ENCODE measurements around the gene SAMSN1. TPM values are rescaled to one million over a fixed set of nuclear protein-coding genes. Genes with fewer than 3 reads are reported as not detected.

Gene SAMSN1
- total RNA-seq, 1 experiment from 2014 or later: 2.8 TPM

- H3K9ac ChIP-seq (ENCODE audit: extremely low read depth, insufficient read length, low read length): no peak overlapping the region
- no peak overlapping the region for H2BK5ac ChIP-seq (ENCODE audit: insufficient read length, low read length)
- H3K27ac Mint-ChIP-seq: no peak overlapping the region
- DNase-seq: no peak
- peaks cover 0 to 10% of the 10 kb centered on the region in 2 experiments; a peak in 4 of 5 replicates for H3K9me3 Mint-ChIP-seq
- H3K4me1 ChIP-seq (ENCODE audit: insufficient read depth, low read length): no peaks in the 10 kb centered on the region
- no peak overlapping the region for H3K18ac ChIP-seq (ENCODE audit: insufficient read length, low read depth, low read length)
- H3K36me3 Mint-ChIP-seq (ENCODE audit: insufficient read depth in 1 of 3, low read depth in 3 of 3): peaks cover 2 to 6% (median 3%) of the 10 kb centered on the region in 3 experiments; a peak in 3 of 7 replicates
- no peaks in the 10 kb centered on the region for H3K79me2 ChIP-seq (ENCODE audit: insufficient read depth, low read length)
- H2AK5ac ChIP-seq (ENCODE audit: insufficient read length, low read length): no peak overlapping the region
- H4K91ac ChIP-seq (ENCODE audit: insufficient read length, low read depth, low read length): no peak overlapping the region
- no peak overlapping the region for H4K8ac ChIP-seq (replicated peaks; ENCODE audit: insufficient read length, low read depth, low read length)
- no peak overlapping the region for H3K23ac ChIP-seq (ENCODE audit: insufficient read length, low read depth, low read length)
- H2BK20ac ChIP-seq (ENCODE audit: low read depth, low read length, poor library complexity, severe bottlenecking): no peak overlapping the region
- no peak overlapping the region for H3T11ph ChIP-seq (ENCODE audit: low read length)
- H3K4me3 Mint-ChIP-seq: no peak overlapping the region
- TF ChIP-seq, protein P1, sequence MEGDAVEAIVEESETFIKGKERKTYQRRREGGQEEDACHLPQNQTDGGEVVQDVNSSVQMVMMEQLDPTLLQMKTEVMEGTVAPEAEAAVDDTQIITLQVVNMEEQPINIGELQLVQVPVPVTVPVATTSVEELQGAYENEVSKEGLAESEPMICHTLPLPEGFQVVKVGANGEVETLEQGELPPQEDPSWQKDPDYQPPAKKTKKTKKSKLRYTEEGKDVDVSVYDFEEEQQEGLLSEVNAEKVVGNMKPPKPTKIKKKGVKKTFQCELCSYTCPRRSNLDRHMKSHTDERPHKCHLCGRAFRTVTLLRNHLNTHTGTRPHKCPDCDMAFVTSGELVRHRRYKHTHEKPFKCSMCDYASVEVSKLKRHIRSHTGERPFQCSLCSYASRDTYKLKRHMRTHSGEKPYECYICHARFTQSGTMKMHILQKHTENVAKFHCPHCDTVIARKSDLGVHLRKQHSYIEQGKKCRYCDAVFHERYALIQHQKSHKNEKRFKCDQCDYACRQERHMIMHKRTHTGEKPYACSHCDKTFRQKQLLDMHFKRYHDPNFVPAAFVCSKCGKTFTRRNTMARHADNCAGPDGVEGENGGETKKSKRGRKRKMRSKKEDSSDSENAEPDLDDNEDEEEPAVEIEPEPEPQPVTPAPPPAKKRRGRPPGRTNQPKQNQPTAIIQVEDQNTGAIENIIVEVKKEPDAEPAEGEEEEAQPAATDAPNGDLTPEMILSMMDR (conservative IDR thresholded peaks at IDR 0.05): no peak
- H2BK12ac ChIP-seq (ENCODE audit: insufficient read length, low read depth, low read length): no peak overlapping the region
- no peak overlapping the region for H3K14ac ChIP-seq (ENCODE audit: insufficient read depth, low read length)
- no peak overlapping the region for H3K27ac ChIP-seq (ENCODE audit: insufficient read length, low read depth, low read length)
- H3K4ac ChIP-seq (ENCODE audit: low read depth, low read length): no peak overlapping the region
- no peaks in the 10 kb centered on the region for H3K27me3 ChIP-seq (ENCODE audit: insufficient read depth, low read length)
- H3K9me3 ChIP-seq (ENCODE audit: control insufficient read depth, low read depth, low read length): no peaks in the 10 kb centered on the region
- H3K56ac ChIP-seq (ENCODE audit: insufficient read length, low read depth, low read length): no peak overlapping the region
- H3K79me1 ChIP-seq (ENCODE audit: insufficient read depth, low read depth, low read length, poor library complexity, severe bottlenecking): no peaks in the 10 kb centered on the region
- H2BK120ac ChIP-seq (ENCODE audit: low read depth, low read length, poor library complexity, severe bottlenecking): no peak overlapping the region
- H4K5ac ChIP-seq (ENCODE audit: insufficient read length, low read depth, low read length): no peak overlapping the region
- H3K23me2 ChIP-seq (ENCODE audit: insufficient read length, low read depth, low read length, poor library complexity, severe bottlenecking): no peaks in the 10 kb centered on the region
- no peak overlapping the region for H2BK15ac ChIP-seq (ENCODE audit: low read depth, low read length)
- no peaks in the 10 kb centered on the region for H3K4me1 Mint-ChIP-seq
- no peaks in the 10 kb centered on the region for H3K27me3 Mint-ChIP-seq (ENCODE audit: low read depth)
- H2AFZ ChIP-seq (ENCODE audit: low read length): no peak overlapping the region
- no peaks in the 10 kb centered on the region for H4K20me1 ChIP-seq (ENCODE audit: control insufficient read depth, insufficient read depth, insufficient read length)
- no peak overlapping the region for H3K4me2 ChIP-seq (ENCODE audit: insufficient read depth, insufficient read length, low read length)
Measured at GRCh38 chr21:14538483-14538882, 7.6 kb downstream of the SAMSN1 start.

Measured in H9 (cell line).